Measurements from ENCODE around the gene VPS16. TPM values are rescaled to one million over a fixed set of nuclear protein-coding genes. Genes with fewer than 3 reads are reported as not detected.

Gene VPS16
- total RNA-seq, 2 experiments from 2014 or later: 32.6 to 39.0 TPM

GRCh38 chr20:2899243-2899642, 58.7 kb downstream of the VPS16 start:
- Histone ChIP-seq H2AFZ (ENCODE audit: low read length) (no peak overlapping the region), H3K36me3 (ENCODE audit: insufficient read depth, low read length) (peaks cover 20% of the 10 kb centered on the region), H4K20me1 (ENCODE audit: insufficient read depth, low read length) (no peaks in the 10 kb centered on the region), H3K9me3 (ENCODE audit: low read length) (peaks cover 8% of the 10 kb centered on the region; the same call in 1 of the 2 replicates), H3K4me2 (ENCODE audit: low read length) (no peak overlapping the region), H3K9me2 (ENCODE audit: insufficient read depth, low read length) (no peaks in the 10 kb centered on the region), H3K4me3 (ENCODE audit: low read depth, low read length, poor library complexity, severe bottlenecking) (no peak overlapping the region), H3K27ac (ENCODE audit: low read depth, low read length, poor library complexity, severe bottlenecking) (no peak overlapping the region), H3K4me1 (ENCODE audit: insufficient read depth, low read length, poor library complexity, severe bottlenecking) (peaks cover 37% of the 10 kb centered on the region), H3K79me2 (ENCODE audit: insufficient read depth, low read depth, low read length) (peaks cover 77% of the 10 kb centered on the region; the same call in 1 of the 2 replicates)
- BruUV-seq (replicated peaks): no TSS peak
- DNase-seq (ENCODE audit: low spot score): no peak
- intact Hi-C loops (cut with micrococcal nuclease; ENCODE audit: unreplicated experiment): loop anchor here (5.0 kb wide), 1 partner anchor 48 kb away; no protein-coding TSS in a partner anchor
- POLR2A ChIA-PET: no interaction called here
- CTCF ChIA-PET (ENCODE audit: unreplicated experiment): no interaction called here
- TF ChIP-seq EZH2phosphoT487 (IDR thresholded peaks at IDR 0.05; ENCODE audit: borderline replicate concordance, low read depth, low read length) (no peak), CTCF (conservative IDR thresholded peaks at IDR 0.05; ENCODE audit: low read length) (no peak)

DNA sequence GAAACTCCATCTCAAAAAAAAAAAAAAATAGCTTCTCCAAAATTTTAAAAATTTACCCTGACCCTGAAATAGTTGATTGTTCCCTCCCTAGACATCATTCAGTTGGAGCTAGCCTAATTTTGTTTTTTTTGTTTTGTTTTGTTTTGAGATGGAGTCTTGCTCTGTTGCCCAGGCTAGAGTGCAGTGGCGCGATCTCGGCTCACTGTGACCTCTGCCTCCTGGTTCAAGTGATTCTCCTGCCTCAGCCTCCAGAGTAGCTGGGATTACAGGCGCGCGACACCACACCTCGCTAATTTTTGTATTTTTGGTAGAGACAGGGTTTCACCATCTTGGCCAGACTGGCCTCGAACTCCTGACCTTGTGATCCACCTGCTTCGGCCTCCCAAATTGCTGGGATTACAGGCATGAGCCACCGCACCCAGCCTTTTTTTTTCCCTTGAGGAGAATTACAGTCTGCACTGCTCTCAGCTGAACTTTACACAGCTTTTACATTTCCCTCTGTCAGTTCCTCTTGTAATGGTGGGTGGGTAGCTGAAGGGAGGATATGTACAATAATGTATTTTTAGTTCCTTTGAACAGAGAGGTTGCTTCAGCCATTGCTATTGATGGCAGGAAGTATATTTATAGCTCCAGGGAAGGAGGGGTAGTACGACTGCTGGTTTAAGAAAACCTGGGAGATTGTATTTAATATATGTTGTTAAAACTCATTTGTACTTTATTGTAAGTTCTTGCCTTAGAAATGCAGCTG, 60.5 kb downstream of the VPS16 start:
- Histone ChIP-seq H3K4me3 (ENCODE audit: low read depth, low read length, poor library complexity, severe bottlenecking) (peak overlapping the region; percentile 32), H3K4me2 (ENCODE audit: low read length) (peak overlapping the region; percentile 61)

More for the DNA sequence above, 60.5 kb downstream of the VPS16 start:
- peaks cover 7% of the 10 kb centered on the region for H3K36me3 ChIP-seq (ENCODE audit: insufficient read depth, low read length)
- no peak for TF ChIP-seq EZH2phosphoT487 (IDR thresholded peaks at IDR 0.05; ENCODE audit: borderline replicate concordance, low read depth, low read length)
- TF ChIP-seq CTCF (conservative IDR thresholded peaks at IDR 0.05; ENCODE audit: low read length): no peak
- intact Hi-C loops (cut with micrococcal nuclease; ENCODE audit: unreplicated experiment): no loop called here
- ChIA-PET CTCF (ENCODE audit: unreplicated experiment) (no interaction called here), POLR2A (interaction anchor here (0.7 to 1.6 kb wide), 3 partner anchors 15 to 308 kb away, joined by 6 to 7 read pairs (median 6); partner anchors contain the start of gene ITPA)
- no TSS peak for BruUV-seq (replicated peaks)
- DNase-seq (ENCODE audit: low spot score): peak; percentile 72
- peaks cover 37% of the 10 kb centered on the region for H3K4me1 ChIP-seq (ENCODE audit: insufficient read depth, low read length, poor library complexity, severe bottlenecking)
- no peaks in the 10 kb centered on the region for H4K20me1 ChIP-seq (ENCODE audit: insufficient read depth, low read length)
- H3K9me3 ChIP-seq (ENCODE audit: low read length): no peaks in the 10 kb centered on the region
- H3K9me2 ChIP-seq (ENCODE audit: insufficient read depth, low read length): no peaks in the 10 kb centered on the region
- peak overlapping the region; percentile 67 for H3K27ac ChIP-seq (ENCODE audit: low read depth, low read length, poor library complexity, severe bottlenecking)
- H3K79me2 ChIP-seq (ENCODE audit: insufficient read depth, low read depth, low read length): peaks cover 62% of the 10 kb centered on the region; the same call in 1 of the 2 replicates
- H2AFZ ChIP-seq (ENCODE audit: low read length): no peak overlapping the region
